Suppressor macrophage treated with lipopolysaccharide for 4 hours (primary cell): ENCODE measurements around the gene IGSF3.
A peak's percentile ranks its signal among the peaks of the same experiment; 100 is the strongest.

Source experiments
- DNase-seq: peaks from one replicate; pipeline ENCODE4 v3.0.0-alpha.2; 2020

Gene IGSF3

DNA sequence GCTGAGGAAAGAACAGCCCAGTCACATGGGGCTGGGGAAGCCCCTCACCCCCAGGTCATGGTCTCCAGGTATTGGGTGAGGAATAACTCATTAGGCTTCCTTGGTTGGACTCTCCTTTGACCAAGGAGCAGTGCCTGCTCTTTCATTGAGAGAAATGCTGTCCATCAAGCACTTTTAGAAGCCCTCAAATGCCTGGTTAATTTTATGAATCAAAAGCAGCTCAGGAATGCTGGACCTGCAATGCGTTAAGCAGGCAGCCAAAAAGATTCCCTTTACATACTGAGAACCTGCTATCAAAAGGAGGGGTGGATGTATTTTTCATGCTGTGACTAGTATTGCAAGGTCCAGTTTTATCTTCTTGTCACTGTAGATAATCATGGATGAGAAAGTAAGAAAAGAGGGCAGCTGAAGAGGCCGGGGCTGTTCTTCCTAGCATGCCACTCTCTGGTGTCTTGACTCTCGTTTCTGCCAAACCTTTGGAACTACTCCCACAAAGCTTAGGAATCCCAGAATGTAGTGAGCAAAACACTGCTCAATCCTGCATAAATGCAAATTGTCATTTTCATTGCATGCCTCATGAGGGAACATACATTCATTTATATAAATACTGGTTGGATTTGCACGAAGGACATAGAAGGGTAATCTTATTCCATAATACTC lies 94.6 kb downstream of the IGSF3 start:
- DNase-seq: no peak

GRCh38 chr1:116572099-116572498 lies 95.4 kb downstream of the IGSF3 start:
- no peak for DNase-seq

DNA sequence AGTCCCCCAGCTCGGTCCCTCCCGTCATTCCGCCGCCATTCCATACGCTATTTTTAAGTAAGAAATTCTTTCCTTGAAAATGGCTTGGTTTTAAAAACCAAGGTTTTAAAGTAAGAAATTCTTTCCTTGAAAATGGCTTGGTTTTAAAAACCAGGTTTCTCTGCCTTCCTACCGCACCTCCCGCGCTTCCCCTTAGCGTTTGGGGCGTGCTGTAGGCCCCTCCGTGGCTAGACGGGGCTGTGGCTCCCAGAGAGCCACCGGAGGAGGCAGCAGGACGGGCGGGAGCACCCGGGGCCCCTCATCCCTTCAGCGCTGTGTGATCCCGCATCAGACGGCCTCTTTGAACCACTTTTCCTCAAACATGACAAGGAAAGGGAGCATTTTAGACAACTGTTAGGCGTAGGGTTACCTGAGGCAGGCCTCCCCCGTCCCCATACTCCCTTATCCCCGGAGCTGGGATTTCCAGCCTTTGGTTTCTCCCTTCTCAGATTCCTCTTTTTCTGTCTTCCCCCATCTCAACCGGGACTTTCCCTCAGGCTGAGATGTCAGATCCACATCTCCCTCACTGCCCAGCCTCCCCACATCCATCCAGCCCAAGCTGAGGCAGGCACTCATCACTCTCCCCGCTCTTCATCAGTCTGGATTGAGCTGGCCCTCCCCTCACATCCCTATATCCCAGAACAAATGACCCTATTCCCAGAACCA lies 96.2 kb downstream of the IGSF3 start:
- DNase-seq: peak; percentile 82

DNA sequence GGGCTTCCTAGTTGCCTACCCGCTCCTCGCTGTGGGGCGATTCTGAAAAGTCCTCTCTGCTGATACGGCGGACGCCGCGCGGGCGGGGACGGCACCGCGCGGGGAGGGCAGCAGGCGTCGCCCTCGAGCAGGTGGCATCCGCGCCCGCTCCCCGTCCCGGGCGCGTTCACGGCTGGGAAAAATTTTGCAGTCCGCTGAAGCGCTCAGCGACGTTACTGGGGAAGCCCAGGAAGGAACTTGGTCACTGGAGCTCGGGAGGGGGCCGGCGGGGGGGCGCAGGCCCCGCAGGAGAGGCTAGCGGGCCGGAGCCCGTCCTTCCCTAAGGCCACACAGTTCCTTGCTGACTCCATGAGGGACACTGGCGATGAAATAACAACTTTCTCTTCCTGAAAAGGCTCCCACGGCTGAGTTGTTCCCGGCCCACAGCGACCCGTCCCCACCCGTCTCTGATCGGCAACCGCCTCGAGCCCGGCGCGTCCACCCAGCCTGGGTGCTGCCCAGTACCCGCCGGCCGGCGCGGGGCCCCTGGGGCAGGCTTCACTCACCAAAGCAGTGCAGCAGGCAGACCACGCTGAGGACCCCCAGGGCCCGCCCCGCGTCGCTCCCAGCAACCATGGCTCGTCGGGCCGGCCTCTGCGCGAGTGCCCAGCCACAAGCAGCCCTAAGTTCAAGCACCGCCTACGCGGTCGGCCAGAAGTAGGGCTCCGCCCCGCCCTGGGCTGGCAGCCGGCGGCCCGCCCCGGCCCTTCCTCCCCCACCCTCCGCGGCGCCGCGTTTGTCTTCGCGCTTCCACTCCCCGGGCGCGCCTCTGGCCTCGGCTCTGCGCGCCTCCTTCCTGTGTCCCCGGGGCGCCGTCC lies 96.9 kb downstream of the IGSF3 start, which contains the start of gene CD58:
Gene CD58, minus strand, starts transcription at position 669 of the 857 bp plus-strand sequence. Its CDS starts 54 bp downstream, at position 615.
- peak; percentile 97 for DNase-seq

- peak; percentile 47 for DNase-seq
Measured at GRCh38 chr1:116569776-116570357, 97.7 kb downstream of the IGSF3 start.

DNA sequence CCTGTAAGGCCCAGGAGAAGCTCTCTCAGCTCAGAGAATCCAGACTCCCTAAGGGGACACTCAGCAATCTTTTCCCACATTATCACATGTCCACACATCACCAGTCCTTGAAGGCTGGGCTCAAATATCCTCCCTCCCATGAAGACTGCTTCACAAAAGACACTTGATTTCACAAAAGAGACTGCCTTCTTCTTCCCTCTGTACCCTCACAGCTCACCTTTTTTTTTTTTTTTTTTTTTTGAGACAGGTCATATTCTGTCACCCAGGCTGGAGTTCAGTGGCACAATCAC lies 98.2 kb downstream of the IGSF3 start:
- peak; percentile 41 for DNase-seq

DNA sequence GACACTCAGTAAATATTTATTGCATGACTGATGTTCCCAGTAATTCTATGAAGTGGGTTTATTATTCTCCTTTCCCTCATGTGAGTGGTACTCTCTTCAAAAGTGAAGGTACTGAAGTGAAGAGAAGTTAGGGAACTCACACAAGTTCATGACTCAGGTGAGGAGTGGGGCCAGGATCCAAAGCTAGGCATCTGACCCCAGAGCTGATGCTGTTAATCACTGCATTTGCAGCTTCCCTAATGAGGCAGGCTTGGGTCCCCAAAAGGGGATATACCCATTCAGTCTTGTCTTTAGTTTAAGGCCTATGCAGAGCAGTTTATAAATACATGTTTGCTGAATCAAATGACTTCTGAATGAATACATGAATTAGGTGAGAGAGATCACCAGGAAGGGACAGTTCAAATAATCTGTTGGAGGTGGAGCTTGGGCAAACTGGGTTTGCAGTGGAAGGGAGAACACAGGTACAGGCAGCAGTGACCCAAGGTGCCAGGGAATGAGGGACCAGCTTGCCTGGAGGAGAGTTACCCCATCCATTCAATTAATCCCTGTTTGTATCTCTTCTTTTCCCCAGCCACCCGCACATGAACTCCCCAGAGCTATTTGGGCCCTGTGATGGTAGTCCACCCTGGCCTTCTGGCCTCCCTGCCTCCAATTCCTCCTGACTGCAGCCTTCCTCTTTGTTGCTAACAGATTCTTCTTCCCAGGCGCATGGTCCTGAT lies 98.7 kb downstream of the IGSF3 start:
- no peak for DNase-seq

GRCh38 chr1:116567790-116568661 lies 99.5 kb downstream of the IGSF3 start:
- DNase-seq: no peak

DNA sequence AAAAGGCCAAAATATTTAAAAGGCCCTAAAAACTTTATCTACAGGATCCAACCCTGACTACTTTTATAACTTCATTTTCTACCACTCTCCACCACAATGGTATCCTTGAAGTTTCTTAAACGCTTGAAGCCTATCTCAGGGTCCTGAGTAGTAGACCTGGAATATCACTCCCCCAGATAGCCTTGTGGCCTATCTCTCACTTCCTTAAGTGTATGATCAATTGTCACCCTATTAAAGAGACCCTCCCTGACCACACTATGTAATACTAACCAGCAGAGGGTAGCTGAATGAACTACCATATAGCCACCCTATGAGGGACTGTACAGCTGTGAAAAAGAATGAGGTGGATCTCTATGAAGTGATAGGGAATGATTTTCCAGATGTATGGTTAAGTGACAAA lies 102.3 kb downstream of the IGSF3 start:
- DNase-seq: no peak

DNA sequence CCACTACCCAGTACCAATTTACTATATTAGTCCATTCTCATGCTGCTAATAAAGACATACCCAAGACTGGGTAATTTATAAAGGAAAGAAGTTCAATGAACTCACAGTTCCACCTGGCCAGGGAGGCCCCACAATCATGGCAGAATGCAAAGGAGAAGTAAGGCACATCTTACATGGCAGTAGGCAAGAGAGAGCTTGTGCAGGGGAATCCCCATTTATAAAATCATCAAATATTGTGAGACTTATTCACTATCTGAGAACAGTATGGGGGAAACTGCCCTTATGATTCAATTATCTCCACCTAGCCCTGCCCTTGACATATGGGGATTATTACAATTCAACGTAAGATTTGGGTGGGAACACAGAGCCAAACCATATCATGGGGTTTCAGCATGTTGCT lies 103.1 kb downstream of the IGSF3 start:
- DNase-seq: no peak

DNA sequence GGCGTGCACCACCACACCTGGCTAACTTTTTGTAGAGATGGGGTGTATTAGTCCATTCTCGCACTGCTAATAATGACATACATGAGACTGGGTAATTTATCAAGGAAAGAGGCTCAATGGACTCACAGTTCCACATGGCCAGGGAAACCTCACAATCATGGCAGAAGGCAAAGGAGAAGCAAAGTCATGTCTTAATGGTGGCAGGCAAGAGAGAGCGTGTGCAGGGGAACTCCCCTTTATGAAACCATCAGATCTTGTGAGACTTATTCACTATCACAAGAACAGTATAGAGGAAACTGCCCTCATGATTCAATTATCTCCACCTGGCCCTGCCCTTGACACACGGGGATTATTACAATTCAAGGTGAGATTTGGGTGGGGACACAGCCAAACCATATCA lies 105.1 kb downstream of the IGSF3 start:
- peak; percentile 51 for DNase-seq

- no peak for DNase-seq
Measured at GRCh38 chr1:116561563-116561962, 106.0 kb downstream of the IGSF3 start.

DNA sequence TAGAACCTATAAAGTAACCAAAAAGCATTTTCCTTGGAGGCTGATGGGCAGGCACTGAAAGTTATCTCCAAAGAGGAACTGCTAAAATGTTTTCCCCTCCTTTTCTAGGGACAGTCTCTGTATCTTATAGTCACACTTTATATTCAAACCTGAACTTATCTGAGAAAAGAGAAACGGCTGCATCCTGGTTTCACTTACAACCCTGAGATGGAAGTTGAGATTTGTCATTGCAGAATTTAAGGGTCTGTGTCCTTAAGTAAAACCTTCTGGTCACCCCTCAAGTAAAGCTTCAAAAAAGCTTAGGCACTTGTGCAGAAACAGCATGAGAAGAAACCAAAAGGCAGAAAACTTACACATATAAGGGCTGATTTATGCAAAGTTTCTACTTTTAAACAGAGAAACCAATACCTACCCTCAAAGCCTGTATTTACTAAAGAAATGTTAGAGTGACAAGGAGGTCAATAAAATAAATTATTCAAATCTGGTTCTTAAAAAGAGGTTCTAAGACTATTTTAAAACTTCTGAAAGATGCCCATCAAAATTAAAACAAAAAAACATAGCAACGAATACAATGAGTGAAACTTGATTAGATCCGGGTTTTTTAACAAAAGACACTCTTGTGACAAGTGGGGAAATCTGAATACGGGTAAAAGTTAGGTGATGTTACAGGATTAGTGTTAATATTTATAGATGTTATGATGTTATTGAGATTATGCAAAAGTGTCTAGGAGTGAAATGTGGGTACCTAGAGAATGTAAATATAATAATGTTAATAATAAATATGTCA lies 106.6 kb downstream of the IGSF3 start:
- peak; percentile 50 for DNase-seq

- no peak for DNase-seq
Measured at GRCh38 chr1:116559304-116559761, 108.2 kb downstream of the IGSF3 start.

DNA sequence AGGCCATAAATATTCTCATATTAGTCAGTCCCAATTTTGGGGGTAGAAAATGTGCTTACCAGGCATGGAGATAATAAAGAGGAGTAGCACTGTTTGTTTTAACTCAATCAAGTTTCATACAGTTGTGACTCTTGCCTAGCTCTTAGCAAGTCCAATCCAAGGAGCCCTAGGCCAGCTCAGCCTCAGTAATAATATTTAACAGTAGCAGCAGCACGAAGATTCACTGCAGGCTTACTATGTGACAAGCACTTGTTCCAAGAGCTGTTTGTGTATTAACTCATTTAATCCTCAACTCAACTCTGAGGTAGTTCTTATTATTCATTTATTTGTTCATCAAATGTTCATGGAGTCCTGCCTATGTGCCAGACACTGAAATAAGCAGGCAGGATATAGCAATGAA lies 109.0 kb downstream of the IGSF3 start:
- DNase-seq: no peak

DNA sequence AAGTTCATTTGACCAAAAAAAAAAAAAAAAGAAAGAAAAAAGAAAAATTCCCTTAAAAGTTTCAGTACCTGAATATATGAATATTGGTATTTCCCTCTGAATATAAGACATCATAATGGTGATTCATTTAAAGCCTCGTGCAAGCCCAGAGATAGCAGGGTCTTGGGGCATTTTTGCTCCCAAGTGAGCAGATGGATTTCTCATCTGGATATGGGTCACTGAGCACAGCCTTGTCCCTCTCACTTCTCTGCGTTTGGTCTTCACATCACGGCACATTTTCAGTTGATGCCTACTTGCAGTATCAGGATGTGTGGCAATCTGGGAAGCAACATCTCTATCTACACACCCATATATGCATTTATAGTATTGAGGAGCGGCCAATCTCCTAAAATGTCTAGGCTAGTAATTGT lies 109.4 kb downstream of the IGSF3 start:
- DNase-seq: peak; percentile 75

DNA sequence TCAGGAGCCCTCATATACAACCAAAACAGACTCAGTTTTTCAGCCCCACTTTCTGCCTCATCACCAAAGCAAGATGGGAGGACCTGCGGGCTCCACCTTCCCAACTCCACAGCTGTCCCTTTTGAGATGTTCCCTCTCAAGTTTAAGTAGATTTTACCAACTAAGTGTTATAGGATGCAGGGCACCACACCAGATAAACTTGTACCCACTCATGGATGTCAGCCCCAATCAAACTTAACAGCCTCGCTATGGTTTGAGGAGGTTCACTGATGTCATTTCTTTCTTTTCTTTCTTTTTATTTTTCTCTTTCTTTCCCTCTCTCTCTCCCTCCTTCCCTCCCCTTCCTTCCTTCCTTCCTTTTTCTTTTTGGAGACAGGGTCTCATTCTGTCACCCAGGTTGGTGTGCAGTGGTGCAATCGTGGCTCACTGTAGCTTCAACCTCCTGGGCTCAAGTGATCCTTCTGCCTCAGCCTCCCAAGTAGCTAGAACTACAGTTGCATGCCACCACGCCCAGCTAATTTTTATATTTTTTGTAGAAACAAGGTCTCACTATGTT lies 110.1 kb downstream of the IGSF3 start:
- DNase-seq: no peak

DNA sequence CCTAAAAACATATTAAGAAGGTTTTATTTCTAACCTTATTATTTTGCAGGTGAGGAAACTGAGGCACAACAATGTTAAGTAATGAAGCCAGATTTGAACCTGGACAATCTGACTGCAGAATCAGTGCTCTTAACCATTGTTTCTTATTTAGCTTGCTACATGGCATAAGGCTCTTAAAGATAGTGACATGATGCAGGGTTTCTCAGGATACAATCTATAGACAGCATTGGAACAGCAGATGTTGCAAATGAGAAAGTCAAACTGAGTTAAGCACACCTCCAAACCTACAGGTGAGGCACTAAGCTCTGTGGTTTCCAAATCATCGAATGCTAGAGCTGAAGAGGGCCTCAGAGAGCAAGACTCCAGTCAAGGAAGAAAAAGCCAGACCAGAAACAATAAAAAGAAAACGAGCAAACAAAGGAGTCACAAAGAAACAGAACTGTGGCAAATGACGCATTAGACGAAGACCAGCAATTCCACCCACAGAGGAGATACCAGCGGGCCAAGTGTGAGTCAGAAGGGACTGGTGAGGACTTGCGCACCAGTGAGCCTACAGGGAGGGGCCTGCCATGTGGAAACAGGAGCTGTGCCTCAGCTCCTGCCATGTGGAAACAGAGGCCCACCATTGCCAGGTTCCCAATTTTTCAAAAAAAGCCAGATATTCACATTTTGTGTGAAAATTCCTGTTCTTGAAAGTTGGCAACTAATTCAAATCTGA lies 111.1 kb downstream of the IGSF3 start:
- DNase-seq: peak; percentile 96

GRCh38 chr1:116554924-116555323 lies 112.6 kb downstream of the IGSF3 start:
- DNase-seq: no peak
